Adrenal gland (tissue), 12 donors: ENCODE results near the gene KCNA5. TPM values are rescaled to one million over a fixed set of nuclear protein-coding genes. Genes with fewer than 3 reads are reported as not detected.

ENCODE experiments used
- DNase-seq, 7 donors: peaks; one replicate each; pipeline ENCODE4 v3.0.0-alpha.2; 2019 to 2020
- H3K27ac ChIP-seq, 5 donors: fragments of 200-600 bp; sonication (generic) in 4 of 5; 1 replicate in 3 of 5; 2 replicates in 2 of 5; pipeline versions ENCODE4 v1.5.1 to v1.8.0; 2016 to 2020; ENCODE audit warnings: mild to moderate bottlenecking in 1 of 5
- H3K27me3 ChIP-seq: fragments of 200-600 bp; 2 replicates; pipeline ENCODE4 v1.8.0; 2021
- H3K36me3 ChIP-seq, 2 donors: fragments of 200-600 bp; replicated peaks in 1 of 2; 1 replicate in 1 of 2; 2 replicates in 1 of 2; pipeline versions ENCODE4 v1.5.1 to v1.8.0; 2018 to 2022
- H3K4me1 ChIP-seq, 2 donors: fragments of 200-600 bp; replicated peaks in 1 of 2; 1 replicate in 1 of 2; 2 replicates in 1 of 2; pipeline versions ENCODE4 v1.5.1 to v1.8.0; 2018 to 2021
- H3K4me3 ChIP-seq, 4 donors: fragments of 200-600 bp; sonication (generic) in 3 of 4; one replicate each; pipeline ENCODE4 v1.5.1; 2016 to 2018
- H3K9me3 ChIP-seq, 3 donors: fragments of 200-600 bp; sonication (generic) in 1 of 3; replicated peaks in 1 of 3; 1 replicate in 2 of 3; 2 replicates in 1 of 3; pipeline versions ENCODE4 v1.5.1 to v1.8.0; 2016 to 2021
- CTCF ChIP-seq, 6 experiments: fragments of 450-650 bp in 4 of 6; fragments of 200-600 bp in 2 of 6; sonication (generic) in 1 of 6; IDR thresholded peaks; 1 replicate in 5 of 6; 2 replicates in 1 of 6; pipeline versions ENCODE4 v1.5.1 to v1.8.0; 2016 to 2021; ENCODE audit warnings: antibody characterized with exemption in 6 of 6, mild to moderate bottlenecking in 2 of 6, moderate library complexity in 1 of 6
- POLR2A ChIP-seq, 2 donors: fragments of 450-650 bp; IDR thresholded peaks; one replicate each; pipeline ENCODE4 v1.6.1; 2017; ENCODE audit warnings: antibody characterized with exemption in 2 of 2, mild to moderate bottlenecking in 2 of 2, moderate library complexity in 1 of 2
- WGBS, 4 donors: extraction: QIAGEN DNeasy Blood & Tissue Kit in 2 of 4; methylation state at CpG; one replicate each; pipeline versions ENCODE4 v1.1.5 to v1.1.7; 2013 to 2017; 5-methylcytosine and 5-hydroxymethylcytosine counted together
- intact Hi-C, 2 donors: fragments of 100-400 bp; cut with DNase I; formaldehyde crosslinking; loops; one replicate each; pipeline versions ENCODE4 v1.14.1 to v1.15.0; 2022 to 2023
- polyA plus RNA-seq, 3 donors: library from polyadenylated mRNA; stranded (reverse); fragments of 200-250 nt in 2 of 3; fragments of 350-450 nt in 1 of 3; fragmentation: Illumina TruSeq in 1 of 3; extraction: RNeasy Lipid Tissue Mini Kit (QIAGEN cat#74804) in 1 of 3; gene quantifications; one replicate each; pipeline ENCODE4 v1.2.3, GENCODE V29; 2013 to 2014
- total RNA-seq, 9 donors: library from RNA; depleted of rRNA in 4 of 9; stranded (reverse); fragments of >200 nt in 4 of 9; fragments of 120-200 nt in 1 of 9; fragmentation: NEBNext Ultra II Directional in 1 of 9; extraction: Animal tissue kit (Norgen Biotek cat#: 25700) in 1 of 9; gene quantifications; one replicate each; pipeline versions ENCODE4 v1.1.0 to v1.2.4, GENCODE V29; 2013 to 2023
- donor health status: healthy with polysubstance abuse.
- donor health status: Bipolar disorder and iron deficiency.
- donor health status: DM: yes; HTN: yes; CAD: no.
- donor health status: DM: no; HTN: no; CAD: no.
- donor health status: DM: no; HTN: no; CAD: no.
- donor health status: DM: yes; HTN: yes; CAD: no.

Gene KCNA5
- total and polyA plus RNA-seq, 12 donors = 0.07 to 0.98 (median 0.23) TPM; not detected in 4

GRCh38 chr12:5066251-5066650, 22.6 kb downstream of the KCNA5 start:
- Histone ChIP-seq H3K27ac (no peak overlapping the region), H3K36me3 (no peaks in the 10 kb centered on the region), H3K27me3 (no peaks in the 10 kb centered on the region), H3K9me3 (no peaks in the 10 kb centered on the region), H3K4me3 (no peak overlapping the region), H3K4me1 (no peaks in the 10 kb centered on the region)
- no peak for TF ChIP-seq POLR2A (IDR thresholded peaks at IDR 0.05)
- no peak for TF ChIP-seq CTCF (IDR thresholded peaks at IDR 0.05)
- 65 to 78% (median 74%) methylated on average over 4 of the region's 4 CpGs for WGBS, 4 donors
- no peak for DNase-seq
- intact Hi-C loops = no loop called here

DNA sequence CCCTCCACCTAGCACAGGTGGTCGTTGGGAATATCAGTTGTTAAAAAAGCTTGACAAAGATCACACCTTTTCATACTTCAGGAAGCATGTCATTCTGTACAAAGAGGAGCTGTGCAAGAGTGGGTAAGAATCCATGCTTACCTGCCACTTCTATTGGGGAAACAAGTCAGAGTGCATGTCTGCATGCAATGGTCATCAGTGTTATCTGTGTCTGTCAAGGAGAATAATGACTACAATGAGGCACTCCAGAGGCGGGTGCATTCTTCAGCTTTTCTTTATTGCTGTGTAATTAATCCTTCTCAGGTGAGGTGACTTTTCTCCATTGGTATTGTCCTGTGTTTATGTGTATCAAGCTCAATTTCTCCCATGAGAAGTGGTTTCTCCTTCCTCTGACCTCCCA, 24.4 kb downstream of the KCNA5 start:
- Histone ChIP-seq H3K27me3 (no peaks in the 10 kb centered on the region), H3K4me1 (no peaks in the 10 kb centered on the region), H3K9me3 (no peaks in the 10 kb centered on the region), H3K4me3 (no peak overlapping the region), H3K27ac (no peak overlapping the region), H3K36me3 (no peaks in the 10 kb centered on the region)
- no peak for TF ChIP-seq CTCF (IDR thresholded peaks at IDR 0.05)
- TF ChIP-seq POLR2A (IDR thresholded peaks at IDR 0.05) = no peak
- intact Hi-C loops = no loop called here
- WGBS, 4 donors = 52 to 74% (median 62%) methylated on average over 2 of the region's 2 CpGs
- DNase-seq = no peak

GRCh38 chr12:5068619-5069018, 24.9 kb downstream of the KCNA5 start:
- no peak for DNase-seq
- intact Hi-C loops = no loop called here
- 75 to 95% (median 82%) methylated on average over 1 of the region's 1 CpG for WGBS, 4 donors

GRCh38 chr12:5070090-5070489, 26.4 kb downstream of the KCNA5 start:
- DNase-seq = no peak
- Histone ChIP-seq H3K9me3 (no peaks in the 10 kb centered on the region), H3K27me3 (no peaks in the 10 kb centered on the region), H3K4me3 (no peak overlapping the region), H3K4me1 (no peaks in the 10 kb centered on the region), H3K36me3 (no peaks in the 10 kb centered on the region), H3K27ac (no peak overlapping the region)
- intact Hi-C loops = no loop called here
- no peak for TF ChIP-seq CTCF (IDR thresholded peaks at IDR 0.05)
- TF ChIP-seq POLR2A (IDR thresholded peaks at IDR 0.05) = no peak
- 56 to 79% (median 65%) methylated on average over 3 of the region's 3 CpGs for WGBS, 4 donors

More at GRCh38 chr12:5068619-5069018, 24.9 kb downstream of the KCNA5 start:
- Histone ChIP-seq H3K27me3 (no peaks in the 10 kb centered on the region), H3K27ac (no peak overlapping the region), H3K4me3 (no peak overlapping the region), H3K9me3 (no peaks in the 10 kb centered on the region), H3K4me1 (no peaks in the 10 kb centered on the region), H3K36me3 (no peaks in the 10 kb centered on the region)
- no peak for TF ChIP-seq CTCF (IDR thresholded peaks at IDR 0.05)
- TF ChIP-seq POLR2A (IDR thresholded peaks at IDR 0.05) = no peak
